ENCODE measurements around the gene SOHLH1.

SOHLH1 gene

GRCh38 chr9:135728436-135729110 is 29.3 kb upstream of the SOHLH1 start:
- DNase-seq, result no peak

DNA sequence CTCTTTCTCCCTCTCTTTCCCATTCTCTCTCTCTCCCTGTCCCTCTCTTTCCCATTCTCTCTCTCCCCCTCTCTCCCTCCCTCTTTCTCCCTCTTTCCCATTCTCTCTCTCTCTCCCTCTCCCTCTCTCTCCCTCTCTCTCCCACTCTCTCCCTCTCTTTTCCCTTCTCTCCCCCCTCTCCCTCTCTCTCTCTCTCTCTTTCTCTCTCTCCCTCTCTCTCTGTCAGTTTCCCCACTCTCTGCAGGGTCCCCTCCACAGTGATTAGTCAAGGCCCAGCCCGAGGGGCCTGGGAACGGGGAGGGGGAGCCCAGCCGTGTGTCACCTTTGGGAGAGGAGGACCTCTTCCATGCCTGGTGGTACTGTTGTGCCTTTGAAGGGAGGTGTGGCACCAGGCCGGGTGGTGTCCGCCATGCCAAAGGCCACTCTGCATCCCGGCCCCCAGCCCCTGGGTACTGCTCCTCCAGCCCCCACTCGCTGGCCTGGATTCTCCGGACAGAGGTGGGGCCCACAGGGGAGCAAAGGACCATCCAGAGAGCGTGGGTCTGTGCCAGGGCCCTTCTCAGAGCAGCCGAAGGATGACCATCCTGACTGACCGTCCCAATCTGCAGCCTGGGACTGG is 28.1 kb upstream of the SOHLH1 start:
- DNase-seq, result no peak

DNA sequence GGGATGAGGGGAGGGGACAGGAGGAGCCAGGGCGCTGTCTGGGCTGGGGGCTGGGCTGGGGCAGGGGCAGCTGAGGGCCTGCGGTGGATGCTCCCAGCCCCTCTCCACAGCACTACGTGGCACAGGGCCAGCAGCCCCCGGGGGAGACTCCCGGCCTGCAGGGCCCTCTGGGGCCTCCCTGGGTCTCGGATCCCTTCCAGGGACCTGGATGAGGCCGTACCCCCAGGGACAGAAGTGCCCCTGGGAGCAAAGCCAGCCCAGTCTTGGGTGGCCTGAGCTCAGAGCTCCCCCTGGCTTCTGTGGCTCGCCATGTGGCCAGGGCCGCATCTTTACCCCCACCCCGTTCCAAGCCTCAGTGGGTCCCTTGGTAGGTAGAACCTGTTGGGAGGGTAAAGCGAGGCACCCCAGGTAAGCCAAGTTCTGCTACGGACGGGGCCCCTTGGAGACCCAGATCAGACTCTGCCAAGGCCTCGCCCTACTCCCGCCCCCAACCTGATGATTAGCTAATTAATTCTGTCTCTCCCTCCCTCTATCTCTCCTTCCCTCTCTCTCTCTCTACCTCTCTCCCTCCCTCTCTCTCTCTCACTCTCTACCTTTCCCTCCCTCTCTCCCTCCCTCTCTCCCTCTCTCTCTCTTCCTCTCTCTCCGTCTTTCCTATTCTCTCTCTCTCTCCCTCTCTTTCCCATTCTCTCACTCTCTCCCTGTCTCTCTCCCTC is 27.0 kb upstream of the SOHLH1 start:
- DNase-seq, result no peak

- no peak for DNase-seq
These were observed 25.0 kb upstream of the SOHLH1 start for GRCh38 chr9:135724186-135724787.

- DNase-seq, result no peak
These were observed 23.1 kb upstream of the SOHLH1 start for GRCh38 chr9:135722365-135722764.

- DNase-seq, result no peak
These were observed 20.2 kb upstream of the SOHLH1 start for GRCh38 chr9:135719472-135719871.

- no peak for DNase-seq
These were observed 19.3 kb upstream of the SOHLH1 start for GRCh38 chr9:135718616-135719015.

DNA sequence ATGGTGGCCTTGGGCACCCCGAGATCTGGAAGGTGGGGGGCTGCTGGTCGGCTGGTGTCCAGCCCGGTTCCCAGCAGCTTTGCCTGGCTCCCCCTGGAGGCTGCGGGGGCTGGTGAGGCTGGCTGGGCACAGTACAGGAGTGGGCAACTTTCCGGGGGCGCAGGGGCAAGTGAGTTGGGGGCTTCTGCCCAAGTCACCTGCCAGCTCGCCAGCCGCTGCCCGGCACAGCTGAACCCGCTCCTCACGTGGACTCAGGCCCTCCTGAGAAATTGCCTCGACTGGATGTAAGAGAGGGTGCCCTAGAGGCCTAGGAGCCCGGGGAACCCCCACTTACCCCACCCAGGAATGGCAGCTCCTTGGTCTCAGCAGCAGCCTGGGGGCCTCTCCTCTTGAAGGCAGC is 18.1 kb upstream of the SOHLH1 start:
- DNase-seq, result no peak

- no peak for DNase-seq
These were observed 16.8 kb upstream of the SOHLH1 start for GRCh38 chr9:135716045-135716444.

GRCh38 chr9:135715056-135715595 is 15.8 kb upstream of the SOHLH1 start:
- DNase-seq, result no peak

- DNase-seq, result no peak
These were observed 15.2 kb upstream of the SOHLH1 start for GRCh38 chr9:135714242-135715055.

DNA sequence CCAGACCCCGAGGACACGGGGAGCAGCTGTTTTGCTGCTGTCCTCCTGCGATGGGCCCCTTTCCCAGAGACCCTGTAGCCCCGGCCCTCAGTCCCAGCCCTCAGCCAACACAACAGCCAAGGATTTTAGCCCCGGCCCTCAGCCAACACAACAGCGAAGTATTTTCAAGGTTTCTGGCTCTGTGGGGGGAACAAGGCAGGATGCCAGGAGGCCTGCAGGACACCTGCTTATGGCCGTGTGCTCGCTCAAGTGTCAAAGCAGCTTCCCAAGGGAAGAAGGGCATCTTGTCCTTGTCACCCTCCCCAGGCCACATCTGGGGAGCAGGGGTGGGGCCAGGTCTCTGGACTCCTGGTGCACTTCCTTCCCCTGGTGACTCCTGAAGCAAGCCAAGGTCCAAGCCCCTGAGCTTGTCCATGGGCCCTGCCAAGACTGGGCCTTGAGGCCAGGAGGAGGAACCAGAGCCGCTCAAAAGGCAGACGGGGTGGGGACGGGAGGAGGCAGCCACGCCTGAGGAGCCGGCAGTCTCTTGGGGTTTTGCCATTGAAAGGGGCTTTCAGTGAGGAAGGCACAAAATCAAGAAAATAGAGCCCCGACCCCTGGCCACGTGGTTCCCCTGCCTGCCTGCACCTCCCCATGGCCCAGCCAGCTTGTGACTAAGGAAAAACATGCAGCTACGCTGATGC is 13.5 kb upstream of the SOHLH1 start:
- no peak for DNase-seq

GRCh38 chr9:135711881-135712280 is 12.6 kb upstream of the SOHLH1 start:
- no peak for DNase-seq

DNA sequence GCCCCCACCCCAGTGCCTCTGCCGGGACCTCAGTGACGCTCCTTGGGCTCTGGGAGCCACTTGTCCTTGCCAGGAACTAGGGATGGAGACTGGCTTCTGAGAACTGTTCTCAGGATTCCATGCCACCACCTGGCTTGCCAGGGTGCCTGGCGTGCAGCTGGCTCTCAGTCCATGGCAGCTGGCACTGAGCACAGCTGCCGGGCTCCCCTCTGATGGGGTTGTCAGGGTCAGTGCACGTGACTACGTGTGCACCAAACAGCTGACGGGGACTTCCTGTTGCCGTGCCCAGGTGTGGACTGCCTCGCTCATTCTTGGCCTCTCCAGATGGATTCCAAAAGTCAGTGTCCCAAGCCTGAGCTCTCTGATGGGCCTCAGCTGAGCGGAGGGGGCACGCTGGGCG is 12.1 kb upstream of the SOHLH1 start:
- DNase-seq, result no peak

DNA sequence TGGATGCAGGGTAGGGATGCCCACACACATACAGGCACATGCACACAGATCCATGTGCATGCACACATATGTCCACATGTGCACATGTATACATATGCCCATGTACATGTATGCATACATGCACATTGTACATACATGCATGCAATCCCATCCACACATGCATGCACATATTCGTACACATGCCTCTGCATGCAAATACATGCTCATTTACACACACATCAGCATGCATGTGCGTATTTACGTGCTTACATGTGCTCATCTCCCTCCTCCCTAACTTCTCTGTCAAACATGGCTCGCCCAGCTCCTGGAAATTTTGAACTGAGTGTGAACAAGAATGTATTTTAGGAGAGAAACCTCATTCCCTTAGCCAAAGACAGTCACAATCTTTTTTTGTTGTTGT is 8.9 kb upstream of the SOHLH1 start:
- DNase-seq, result no peak

GRCh38 chr9:135707252-135708138 is 8.2 kb upstream of the SOHLH1 start:
- DNase-seq, result no peak

DNA sequence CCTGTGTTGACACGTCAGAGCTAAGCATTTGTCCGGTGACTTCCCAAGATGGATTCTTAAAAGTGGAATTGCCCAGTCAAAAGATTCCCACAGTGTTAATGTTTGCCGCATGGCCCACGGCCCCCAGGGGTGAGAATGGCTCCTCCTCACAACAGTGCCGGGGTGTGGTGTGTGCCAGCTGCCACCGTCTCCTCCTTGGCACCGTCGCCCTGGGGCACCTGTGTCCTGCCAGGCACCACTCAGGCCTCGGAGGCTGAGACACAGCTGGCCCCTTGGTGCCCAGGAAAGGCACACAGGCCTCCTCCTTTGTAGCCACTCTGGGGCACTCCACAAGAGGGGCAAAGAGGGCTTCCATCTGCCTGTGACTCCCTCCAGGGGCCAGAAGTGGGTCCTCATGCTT is 7.0 kb upstream of the SOHLH1 start:
- DNase-seq, result no peak

DNA sequence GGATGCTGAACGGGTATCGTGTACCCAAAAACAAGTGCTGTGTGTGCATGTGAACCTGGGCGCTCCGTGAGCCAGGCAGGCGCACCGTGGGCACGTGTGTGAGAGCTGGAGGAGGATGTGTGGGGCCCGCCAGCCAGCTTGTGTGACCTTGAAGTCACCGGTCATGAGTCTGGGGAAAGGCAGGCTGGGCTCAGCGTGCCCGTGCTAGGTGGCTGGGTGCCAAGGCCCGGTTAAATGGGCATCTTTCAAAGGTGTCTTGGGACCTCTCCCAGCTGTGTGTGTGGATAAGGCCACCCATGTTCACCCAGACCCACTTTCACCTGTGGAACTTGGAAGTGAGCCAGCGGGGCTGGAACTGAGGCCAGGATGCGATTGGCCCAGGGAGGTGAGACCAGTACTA is 6.1 kb upstream of the SOHLH1 start:
- no peak for DNase-seq

GRCh38 chr9:135704483-135704882 is 5.2 kb upstream of the SOHLH1 start:
- no peak for DNase-seq

DNA sequence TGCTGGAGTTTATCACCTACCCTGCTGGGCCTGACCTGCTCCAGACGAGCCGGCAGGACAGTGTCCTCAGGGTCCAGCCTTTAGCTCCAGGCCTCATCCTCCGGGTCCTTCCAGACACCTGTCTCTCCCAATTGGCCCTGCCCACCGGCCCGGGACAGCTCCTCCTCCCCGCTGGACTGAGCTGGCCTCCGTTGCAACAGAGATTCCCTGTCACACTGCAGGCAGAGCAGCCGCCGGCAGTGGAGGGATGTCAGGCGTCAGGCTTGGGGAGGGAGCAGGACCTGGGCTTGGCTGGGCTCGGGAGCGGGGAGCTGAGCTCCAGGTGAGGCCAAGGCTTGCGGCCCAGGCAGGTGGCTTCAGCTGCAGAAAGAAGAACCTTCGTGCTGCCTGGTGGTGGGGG is 4.4 kb upstream of the SOHLH1 start:
- DNase-seq, result no peak

All from stimulated activated naive CD4-positive, alpha-beta T cell treated with Interleukin-2 at 50 U/mL for 16 hours (primary cell).